HG03103 (cell line): ENCODE measurements around the gene TGFBR3L.
"Not testable (repeated sequence)": the region's sequence is repeated elsewhere in the genome, so short reads cannot be mapped to it uniquely, and the experiment has no call there.

Experiments used
- ATAC-seq: cut with Tn5 transposase; IDR thresholded peaks from one replicate; pipeline ENCODE4 v1.9.1; 2021; ENCODE audit warnings: low read depth; ENCODE audit not compliant: unreplicated experiment

Gene TGFBR3L

DNA sequence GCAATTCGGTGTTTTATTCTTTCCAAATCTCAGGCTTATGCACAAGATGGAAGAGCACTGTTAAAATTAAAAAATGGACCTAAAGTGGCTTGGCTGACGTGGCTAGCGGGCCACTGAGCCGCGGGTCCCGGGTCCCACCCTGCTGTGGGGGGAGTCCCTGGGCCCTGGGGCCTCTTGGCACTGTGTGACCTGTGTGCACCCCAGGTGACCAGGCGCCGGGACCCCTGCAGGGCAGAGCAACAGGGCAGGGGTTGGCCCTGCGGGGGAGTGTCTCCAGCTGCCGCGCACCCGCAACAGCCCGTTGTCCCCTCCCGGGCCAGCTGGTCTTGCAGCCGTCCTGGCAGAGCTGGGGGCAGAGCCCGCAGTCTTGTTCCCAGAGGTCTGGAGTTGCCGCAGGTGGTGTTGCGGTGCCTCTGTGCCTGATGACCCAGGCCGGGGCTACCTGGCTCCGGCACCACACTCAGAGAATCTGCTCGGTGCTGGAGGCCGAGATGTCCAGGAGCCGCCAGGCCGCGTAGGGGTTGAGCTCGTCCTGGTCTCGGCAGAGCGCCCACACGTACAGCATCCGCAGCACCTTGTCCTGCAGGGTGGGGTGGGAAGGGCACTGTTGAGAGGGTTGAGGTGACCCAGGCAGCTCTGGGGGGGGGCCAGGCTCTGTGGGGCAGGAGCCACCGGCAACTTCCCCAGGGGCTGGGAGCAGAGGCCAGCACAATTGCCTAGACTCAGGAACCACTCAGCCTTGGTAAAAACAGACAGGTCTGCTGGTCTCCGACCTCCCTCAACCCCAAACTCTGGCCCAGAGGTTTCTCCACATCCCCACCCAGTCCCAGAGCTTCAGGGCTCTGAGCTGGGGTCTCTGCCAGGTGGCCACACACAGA is 12.3 kb downstream of the TGFBR3L start:
- no peak for ATAC-seq

DNA sequence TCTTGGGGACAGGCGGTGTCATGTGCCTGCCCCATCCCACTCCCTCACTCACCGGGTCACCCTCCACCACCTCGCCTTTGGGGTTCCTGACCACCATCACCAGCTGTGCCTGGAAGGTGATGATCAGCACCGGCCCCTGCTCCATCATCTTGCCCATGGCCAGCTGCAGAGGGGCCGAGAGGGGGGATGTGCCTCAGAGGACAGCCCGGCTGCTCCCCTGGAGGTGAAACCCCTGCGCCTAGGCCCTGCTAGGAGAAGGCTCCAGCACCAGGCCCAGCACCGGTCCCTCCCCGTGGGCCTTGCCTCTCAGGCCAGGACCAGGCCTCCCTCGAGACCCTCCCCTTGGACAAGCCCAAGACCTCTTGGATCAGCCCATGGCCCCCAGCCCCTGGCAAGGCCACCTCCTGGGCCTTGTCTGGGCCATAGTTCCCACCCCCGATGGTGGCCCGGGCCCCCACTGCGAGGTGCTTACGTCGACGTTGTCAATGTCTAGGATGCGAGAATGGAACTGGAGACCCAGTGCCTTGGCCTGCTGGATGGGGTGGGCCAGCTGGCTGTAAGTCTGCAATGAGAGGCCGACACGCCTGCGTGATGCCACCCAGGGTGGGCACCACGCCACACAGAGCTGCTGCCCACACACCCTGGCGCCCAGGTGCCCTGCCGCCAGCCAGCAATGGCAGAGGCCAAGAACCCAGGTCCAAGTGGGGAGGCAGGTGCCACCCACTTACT is 13.1 kb downstream of the TGFBR3L start:
- no peak for ATAC-seq

DNA sequence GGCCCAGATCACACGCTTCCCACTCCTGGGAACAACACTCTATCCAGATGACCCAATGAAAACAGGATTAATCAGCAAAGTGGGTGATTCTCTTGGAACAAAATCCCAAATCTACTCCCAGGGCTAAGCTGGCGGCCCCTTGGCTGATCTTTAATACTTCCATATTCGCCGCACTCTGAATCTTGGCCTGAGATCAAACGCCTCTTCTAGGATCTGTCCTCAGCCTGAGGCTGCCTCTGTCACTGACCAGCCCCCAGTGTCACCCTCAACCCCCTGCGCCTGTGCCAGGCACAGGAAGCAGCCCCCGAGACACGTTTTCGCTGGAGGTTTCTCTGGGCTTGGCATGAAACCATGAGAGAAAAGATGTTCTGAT is 13.7 kb downstream of the TGFBR3L start:
- no peak for ATAC-seq

DNA sequence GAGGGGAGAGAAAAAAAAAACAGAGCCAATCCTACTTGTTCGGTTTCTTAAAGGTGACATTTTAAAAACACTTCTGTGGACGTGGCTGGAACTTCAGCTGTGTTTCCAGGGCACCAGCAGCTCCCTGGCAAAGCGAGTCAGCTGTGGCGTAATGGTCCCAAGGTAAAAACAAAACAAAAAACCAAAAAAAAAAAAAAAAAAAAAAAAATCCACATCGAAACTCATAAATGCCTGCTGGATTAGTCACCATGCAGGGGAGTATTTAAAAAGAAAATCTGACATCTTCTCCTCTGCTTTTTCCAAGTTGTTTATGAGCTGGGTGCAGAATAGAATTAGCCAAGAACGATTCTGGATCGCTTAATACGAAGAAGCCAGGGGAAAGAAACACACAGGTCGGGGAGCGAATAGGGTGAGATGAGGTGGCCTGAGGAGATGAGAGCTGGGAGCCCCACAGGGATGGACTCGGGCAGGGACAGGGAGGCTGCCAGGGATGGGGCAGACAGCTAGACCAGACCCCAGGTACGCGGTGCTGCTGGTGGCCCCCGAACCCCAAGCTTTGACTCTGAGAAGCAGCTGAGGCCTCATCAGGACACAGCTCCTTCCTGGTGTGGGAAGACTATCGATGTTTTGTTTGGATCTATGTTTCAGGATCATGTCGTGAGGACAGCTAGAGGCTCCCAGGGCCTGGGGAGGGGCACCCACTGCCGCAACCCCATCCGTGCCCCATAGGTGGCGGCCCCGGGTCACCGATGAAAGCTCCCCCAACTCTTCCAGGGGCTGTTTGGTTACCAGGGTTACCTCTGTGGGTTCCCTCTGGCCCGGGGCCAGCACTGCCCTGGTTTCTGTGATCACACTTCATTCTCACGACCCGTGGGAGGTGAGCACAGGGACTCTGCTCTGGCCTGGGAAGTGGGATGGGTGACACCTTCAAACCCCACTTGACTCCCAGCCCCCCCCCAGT is 14.4 kb downstream of the TGFBR3L start:
- no peak for ATAC-seq

DNA sequence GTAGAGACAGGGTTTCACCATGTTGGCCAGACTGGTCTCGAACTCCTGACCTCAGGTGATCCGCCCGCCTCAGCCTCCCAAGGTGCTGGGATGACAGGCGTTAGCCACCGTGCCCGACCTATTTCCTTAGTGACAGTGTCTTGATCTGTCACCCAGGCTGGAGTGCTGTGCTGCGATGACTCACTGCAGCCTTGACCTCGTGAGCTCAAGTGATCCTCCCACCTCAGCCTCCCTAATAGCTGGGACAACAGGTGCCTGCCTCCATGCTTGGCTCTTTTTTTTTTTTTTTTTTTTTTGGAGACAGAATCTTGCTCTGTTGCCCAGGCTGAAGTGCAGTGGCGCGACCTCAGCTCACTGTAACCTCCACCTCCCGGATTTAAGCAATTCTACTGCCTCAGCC is 15.4 kb downstream of the TGFBR3L start:
- ATAC-seq = not testable (repeated sequence)

DNA sequence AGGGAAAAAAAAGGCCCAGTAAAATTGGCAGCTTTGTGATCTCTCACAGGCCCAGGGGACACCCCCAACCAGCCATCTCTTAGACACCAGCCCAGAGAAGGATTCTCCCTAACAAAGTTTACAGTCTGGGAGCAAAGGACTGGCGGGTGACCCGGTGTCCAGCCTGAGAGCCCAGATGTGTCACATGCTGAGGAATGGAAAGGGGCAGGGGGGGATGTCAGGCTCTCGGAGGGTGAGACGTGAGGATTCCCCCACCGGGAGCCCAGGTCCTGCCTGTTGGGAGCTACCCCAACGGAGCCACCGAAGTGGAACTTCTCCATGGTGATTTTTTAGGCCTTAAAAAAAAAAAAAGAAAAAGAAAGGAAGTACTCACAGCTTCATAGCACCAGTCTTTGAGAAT is 16.1 kb downstream of the TGFBR3L start:
- no peak for ATAC-seq

DNA sequence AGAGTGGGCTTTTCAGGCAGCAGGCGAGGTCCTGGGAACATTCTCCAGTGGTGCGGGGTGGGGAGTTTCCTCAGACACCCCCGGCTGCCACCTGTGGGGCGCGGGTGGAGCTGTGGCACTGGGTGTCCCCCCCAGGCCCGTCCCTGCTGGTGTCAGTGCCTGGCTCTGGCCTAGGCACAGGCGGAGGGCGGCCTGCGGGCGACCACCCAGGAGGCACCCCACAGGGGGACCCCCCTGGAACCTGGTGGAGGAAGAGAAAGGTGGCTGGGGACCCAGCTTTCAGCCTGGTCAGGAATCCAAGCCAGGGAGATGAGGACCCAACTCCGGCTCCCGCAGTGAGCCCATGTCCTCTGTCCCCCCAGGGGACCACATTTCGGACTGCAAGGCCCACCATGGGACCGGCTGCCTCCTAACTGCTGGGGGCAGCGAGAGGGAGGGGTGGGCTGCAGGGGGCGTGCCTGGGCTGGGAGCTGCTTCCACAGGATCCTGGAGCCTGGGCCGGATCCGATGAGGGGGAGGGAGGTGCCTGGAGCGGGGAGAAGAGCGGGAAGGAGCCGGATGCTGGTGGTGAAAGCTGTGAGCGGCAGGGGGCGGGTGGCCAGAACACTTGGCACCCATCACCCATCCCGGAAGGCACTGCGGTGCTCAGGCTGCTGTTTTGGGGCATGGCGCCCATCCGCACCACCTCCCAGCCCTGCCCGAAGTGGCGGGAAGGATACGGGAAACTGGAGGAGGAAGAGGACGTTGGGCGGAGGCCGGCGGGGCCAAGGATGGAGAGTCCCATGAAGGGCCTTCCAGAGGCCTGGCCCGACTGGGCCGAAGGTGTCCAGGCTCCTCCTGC is 16.8 kb downstream of the TGFBR3L start:
- no peak for ATAC-seq

DNA sequence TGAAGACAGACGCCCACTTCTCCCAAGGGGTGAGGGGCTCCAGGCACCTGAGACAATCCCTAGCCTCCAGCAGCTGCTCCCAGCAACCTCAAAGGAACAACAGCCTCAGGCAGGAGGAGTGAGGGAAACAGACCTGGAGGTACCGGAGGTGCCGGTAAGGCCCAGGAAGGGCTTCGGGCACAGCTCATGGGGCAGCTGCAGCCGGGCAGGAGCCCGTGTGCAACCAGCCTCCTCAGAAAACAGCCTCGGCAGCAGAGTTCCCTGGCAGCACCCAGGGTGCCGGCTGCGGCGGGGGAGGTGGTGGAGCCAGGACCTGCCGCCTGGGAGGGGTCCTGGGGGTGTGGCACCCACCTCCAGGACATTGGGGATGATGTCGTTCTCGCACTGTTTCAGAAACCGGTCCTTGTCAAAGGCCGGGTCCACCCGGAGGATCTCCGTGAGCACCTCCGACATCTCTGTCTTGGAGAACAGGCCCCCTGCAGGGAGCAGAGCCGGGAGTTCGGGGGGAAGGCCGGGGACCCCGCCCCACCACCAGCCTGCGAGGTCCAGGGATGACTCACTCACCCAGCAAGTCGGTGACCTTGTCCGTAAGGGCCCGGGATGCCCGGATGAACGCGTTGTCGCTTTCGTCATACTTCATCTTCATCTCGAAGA is 17.8 kb downstream of the TGFBR3L start:
- no peak for ATAC-seq

DNA sequence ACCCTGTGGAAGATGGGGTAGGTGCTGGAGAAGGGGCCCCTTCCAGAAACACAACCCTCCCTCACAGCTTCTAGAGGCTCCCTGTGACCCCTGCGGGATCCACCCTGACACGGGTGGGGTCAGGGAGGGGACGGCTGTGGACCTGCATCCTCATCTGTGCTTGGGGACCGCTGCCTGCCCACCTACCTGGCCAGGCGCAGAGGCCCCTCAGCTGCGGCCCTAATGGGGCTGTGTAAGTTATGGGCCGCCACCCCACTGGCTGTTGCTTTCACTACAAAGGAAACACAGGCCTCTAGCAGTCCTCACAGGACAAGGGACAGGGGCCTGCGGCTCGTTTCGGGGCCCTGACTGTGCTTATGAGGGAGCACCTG is 18.3 kb downstream of the TGFBR3L start:
- ATAC-seq = no peak

DNA sequence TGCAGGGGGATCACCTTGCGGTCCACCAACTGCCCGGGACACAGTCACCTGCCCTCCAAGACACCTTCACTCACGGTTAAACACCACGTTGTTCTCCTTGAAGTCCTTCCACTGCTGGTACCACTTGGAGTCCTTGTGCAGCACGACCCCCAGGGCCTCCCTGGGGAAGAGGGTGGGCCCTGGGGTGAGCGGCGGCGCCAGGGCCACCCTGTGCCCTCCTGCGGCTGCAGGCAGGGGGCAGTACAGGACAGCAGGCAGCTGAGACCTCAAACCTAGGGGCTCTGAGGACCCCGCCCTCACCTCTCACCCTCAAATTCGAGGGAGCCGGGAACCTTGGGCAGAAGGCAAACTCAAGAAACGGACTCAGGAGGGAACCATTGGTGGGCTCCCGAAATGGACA is 18.8 kb downstream of the TGFBR3L start:
- no peak for ATAC-seq

DNA sequence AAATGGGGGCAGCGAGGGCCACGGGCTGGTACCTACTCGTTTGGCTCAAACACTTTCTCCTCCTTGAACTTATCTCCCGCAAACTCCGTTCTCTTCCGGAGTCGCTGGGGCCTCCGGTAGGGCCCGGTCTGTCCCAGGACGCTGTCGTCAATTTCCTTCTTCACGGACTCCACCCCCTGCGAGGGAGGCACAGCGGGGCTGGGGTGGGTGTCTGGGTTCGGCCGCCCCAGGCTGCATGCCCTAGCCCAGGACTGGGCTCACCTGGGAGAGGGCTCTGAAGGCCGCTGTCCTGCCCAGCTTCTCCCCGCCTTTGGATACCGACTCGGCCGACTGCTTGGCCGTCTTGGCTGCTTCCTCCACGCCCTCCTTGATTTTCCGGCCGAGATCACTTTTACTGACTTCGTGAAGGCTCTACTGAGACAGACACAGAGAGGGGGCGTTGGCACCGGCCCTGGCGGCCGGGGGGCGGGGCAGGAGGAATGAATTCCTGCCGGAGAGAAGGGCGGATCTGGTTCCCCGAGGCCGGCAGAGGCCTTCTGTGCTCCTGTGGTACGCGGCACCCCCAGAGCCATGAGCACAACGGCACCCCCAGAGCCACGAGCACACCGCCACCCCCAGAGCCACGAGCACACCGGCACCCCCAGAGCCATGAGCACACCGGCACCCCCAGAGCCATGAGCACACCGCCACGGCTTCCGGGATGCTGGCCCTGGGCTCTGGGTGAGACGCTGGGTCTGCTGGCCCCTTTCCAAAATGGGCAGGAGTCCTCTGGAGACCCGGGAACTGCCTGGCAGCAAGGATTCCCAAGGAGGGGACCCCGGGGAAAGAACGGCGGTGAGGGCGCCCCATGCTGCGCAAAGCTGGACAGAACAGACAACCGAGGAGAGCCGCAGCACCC is 19.4 kb downstream of the TGFBR3L start:
- no peak for ATAC-seq

DNA sequence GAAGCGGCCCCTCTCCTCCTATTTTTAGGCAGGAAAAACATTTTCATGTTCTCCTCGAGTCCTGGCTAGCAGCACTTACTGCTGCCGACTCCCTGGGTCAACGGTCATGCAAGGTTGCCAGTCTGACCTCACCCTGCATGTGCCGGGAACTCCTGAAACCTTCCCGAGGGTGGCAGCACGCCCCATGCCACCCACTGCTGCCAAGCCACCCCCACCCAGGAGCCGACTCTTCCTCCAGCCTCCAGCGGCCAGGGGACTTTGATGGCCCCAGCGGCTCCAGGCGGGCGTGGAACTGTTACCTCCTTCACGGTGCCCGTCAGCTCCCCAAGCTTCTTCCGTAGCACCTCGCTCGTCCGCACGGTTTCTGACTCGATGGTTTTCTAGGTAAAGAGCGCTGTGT is 20.1 kb downstream of the TGFBR3L start:
- ATAC-seq = no peak

DNA sequence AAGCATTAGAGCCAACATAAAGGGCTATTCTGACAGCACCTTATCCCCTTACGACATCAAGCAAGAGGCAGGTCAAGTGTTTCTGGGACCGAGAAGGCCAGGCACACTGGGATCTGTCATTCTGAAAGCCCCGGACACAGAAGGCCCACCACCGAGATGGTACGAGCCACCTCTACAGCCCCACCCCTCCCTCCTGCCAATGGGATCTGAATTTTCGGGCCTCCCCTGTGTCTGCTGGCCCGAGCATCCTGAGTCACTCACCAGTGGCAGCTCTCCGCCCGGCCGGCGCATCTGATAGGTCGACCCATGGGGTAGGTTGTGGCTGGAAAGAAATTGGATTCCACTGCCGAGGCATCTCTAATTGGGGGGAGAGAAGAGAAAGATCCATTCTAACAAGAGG is 26.2 kb downstream of the TGFBR3L start:
- ATAC-seq = no peak

DNA sequence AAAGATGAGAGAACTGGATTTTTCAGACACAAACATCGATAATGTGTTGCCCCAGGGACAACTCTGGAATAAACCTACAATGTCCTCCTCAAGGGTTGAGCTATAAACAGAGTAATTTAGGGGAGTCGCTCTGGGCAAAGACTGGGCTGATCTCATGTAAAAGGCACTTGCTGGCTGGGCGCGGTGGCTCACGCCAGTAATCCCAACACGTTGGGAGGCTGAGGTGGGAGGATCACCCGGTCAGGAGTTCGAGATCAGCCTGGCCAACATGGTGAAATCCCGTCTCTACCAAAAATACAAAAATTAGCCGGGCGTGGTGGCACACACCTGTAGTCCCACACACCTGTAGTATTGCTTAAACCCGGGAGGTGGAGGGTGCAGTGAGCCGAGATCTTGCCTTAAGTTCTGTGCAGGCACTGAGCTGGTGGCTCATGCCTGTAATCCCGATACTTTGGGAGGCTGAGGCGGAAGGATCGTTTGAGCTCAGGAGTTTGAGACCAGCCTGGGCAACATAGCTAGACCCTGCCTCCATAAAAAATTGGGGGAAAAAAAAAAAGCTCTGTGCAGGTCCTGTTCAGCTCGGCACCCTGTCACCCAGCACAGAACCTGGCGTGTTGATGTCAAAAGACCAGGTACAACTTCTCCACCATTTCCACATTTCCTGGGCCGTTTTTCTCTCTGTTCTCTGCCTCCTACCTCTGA is 27.4 kb downstream of the TGFBR3L start:
- ATAC-seq = no peak

DNA sequence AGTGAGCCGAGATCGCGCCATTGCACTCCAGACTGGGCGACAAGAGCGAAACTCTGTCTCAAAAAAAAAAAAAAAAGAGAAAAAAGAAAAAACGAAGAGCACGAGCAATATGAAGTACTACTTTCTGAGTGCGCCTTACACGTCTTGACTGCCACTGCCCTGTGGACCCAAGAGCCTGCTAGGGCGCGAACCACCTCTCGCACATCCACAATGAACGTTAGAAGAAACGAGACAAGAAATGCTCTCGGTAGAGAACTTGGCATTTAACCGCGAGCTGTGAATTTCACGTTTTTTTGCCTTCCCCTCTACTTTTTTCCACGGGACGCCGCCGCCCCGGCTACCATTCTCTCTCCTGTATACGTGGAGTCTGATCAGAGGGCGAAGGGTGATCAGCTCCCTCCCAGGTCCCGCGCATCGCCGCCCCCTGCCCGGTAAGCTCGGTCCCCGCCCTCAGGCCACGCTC is 28.4 kb downstream of the TGFBR3L start:
- no peak for ATAC-seq

DNA sequence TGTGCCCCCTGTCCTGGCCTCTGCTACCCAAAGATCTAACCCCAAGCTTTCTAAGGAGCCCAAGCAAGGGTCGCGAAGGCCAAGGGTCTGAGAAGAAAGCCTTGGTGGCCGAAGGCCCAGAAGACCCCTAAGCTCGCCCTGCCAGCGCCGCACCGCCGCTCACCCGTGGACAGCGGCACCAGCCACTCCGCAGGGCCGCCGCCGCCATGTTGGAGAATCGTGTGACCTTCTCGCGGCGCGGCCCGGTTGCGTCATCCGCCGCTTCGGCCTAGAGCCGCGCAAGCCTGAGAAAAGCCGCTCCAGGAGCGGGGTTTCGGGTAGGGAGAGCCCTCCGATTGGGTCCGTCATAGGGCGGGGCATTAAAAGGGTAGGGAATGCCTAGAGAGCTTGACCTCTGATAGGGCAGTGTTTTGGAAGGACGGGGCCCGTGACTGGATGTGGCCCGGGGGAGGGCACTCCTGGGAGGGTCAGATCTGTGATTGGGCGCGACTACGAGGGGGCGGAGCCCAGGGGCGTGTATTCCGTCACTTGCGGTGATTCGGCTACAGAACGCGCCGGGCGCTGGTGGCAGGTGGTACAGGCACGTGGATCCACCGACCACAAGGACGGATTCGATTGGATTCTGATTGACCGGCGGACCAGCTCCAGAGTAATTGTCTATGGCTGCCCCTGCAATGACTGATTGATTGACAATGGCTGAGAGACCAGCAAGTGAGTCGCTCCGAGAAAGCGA is 29.0 kb downstream of the TGFBR3L start, which contains the start of gene TIMM44:
TSS of gene TIMM44 (minus strand) at position 223 of the 733 bp plus-strand sequence. CDS start at position 208, 15 bp downstream.
- peak; percentile 96 for ATAC-seq

DNA sequence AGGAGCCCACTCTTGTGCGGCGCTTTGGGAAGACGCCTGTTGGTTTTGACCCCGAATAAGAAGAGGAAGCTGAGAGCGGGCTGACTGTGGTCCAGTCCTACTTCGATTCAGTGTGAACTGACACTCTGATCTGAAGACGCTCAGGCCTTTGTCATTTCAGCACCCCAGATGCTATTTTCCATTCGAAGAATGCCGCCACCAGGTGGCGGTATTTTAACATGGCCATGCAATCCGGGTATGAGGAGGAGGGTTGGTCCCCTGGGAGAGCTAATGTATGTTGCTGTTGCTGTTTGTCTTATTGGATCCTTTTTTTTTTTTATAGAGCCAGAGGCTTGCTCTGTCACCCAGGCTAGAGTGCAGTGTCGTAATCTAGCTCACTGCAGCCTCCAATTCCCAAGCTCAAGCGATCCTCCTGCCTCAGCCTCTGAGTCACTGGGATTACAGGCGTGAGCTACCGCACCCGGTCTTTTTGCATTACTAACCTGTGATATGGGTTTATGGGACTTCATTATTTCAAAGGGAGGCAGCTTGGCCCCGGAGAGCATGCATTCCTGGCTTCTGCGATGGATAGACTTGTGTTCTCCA is 29.6 kb downstream of the TGFBR3L start:
- ATAC-seq = no peak
